ENCODE measurements around the gene FGFR3.

The FGFR3 gene

GRCh38 chr4:1854752-1855151 lies 61.7 kb downstream of the FGFR3 start:
- no peak for DNase-seq (ENCODE audit: low spot score)
- no peak for TF ChIP-seq CTCF (IDR thresholded peaks at IDR 0.05)
- Histone ChIP-seq H3K27ac (no peak overlapping the region), H3K4me3 (peak overlapping the region; percentile 96)

- DNase-seq (ENCODE audit: low spot score) = no peak
- Histone ChIP-seq H3K4me3 (peak overlapping the region; percentile 96), H3K27ac (peak overlapping the region; percentile 75 to 84)
- no peak for TF ChIP-seq CTCF (IDR thresholded peaks at IDR 0.05)
Measured at GRCh38 chr4:1855333-1856070, 62.4 kb downstream of the FGFR3 start.

GRCh38 chr4:1856071-1856942 lies 63.2 kb downstream of the FGFR3 start, which contains the start of gene LETM1:
Gene LETM1 (minus strand): TSS chr4:1856156. CDS start chr4:1855950, 206 bp downstream.
- peak; percentile 97 for DNase-seq (ENCODE audit: low spot score)
- H3K27ac ChIP-seq = peak within 1 kb of the TSS; percentile 75 to 84
- H3K4me3 ChIP-seq = peak within 1 kb of the TSS; percentile 96
- TF ChIP-seq CTCF (IDR thresholded peaks at IDR 0.05) = no peak

- no peak for DNase-seq (ENCODE audit: low spot score)
- H3K4me3 ChIP-seq = peak overlapping the region; percentile 96
- TF ChIP-seq CTCF (IDR thresholded peaks at IDR 0.05) = no peak
- peak overlapping the region; percentile 67 to 84 for H3K27ac ChIP-seq
Measured at GRCh38 chr4:1856943-1857699, 64.0 kb downstream of the FGFR3 start.

GRCh38 chr4:1857931-1858330 lies 64.8 kb downstream of the FGFR3 start:
- TF ChIP-seq CTCF (IDR thresholded peaks at IDR 0.05) = no peak
- DNase-seq (ENCODE audit: low spot score) = no peak
- no peak overlapping the region for H3K4me3 ChIP-seq
- no peak overlapping the region for H3K27ac ChIP-seq

All from coronary artery (tissue), 2 donors.